GM12872 (cell line): ENCODE measurements around the gene MPIG6B.

Experiments
- TF ChIP-seq, protein P1 (sequence below): IDR thresholded peaks from 3 replicates; pipeline ENCODE4 v1.5.1; 2011; ENCODE audit warnings: low read depth, mild to moderate bottlenecking, low read length, moderate library complexity; ENCODE audit not compliant: insufficient read depth

Gene MPIG6B

DNA sequence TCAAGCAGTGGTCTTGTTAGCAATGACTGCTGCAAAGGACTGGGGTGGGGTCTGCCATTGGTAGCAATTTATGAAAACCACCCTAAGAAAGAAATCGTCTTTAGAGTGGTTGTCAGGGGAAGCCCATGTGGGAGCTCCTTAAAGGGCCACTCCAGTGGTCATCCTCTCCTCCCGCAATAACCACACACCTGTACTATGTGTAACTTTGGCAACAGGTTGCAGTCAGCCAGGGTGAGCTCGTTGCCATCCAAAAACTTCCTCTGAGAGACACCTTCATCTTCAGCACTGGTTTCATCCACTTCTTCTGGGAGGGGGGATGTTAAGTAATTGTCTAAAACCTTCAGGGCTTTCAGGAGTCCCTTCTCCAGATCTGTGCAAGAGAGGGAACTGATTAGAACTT lies 8.9 kb downstream of the MPIG6B start:
- TF ChIP-seq, protein P1, sequence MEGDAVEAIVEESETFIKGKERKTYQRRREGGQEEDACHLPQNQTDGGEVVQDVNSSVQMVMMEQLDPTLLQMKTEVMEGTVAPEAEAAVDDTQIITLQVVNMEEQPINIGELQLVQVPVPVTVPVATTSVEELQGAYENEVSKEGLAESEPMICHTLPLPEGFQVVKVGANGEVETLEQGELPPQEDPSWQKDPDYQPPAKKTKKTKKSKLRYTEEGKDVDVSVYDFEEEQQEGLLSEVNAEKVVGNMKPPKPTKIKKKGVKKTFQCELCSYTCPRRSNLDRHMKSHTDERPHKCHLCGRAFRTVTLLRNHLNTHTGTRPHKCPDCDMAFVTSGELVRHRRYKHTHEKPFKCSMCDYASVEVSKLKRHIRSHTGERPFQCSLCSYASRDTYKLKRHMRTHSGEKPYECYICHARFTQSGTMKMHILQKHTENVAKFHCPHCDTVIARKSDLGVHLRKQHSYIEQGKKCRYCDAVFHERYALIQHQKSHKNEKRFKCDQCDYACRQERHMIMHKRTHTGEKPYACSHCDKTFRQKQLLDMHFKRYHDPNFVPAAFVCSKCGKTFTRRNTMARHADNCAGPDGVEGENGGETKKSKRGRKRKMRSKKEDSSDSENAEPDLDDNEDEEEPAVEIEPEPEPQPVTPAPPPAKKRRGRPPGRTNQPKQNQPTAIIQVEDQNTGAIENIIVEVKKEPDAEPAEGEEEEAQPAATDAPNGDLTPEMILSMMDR: no peak

DNA sequence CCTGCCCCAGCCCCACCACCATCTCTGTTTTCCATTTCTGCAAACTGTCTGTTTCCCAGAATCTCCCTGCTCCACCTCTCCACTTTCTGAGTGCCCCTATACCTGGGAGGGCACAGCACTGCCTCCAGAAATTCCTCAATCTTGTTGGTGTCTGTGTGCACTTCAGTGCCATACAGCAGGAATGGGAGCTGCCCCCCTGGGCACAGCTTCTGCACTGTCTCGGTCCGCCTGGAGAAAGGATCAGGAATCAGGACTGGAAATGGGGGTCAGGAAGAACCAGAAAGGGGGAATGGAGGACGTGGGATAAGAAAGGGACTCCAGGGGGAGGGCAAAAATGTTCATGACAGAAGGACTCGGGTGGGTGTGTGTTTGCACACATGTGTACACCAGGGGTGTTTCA lies 10.6 kb downstream of the MPIG6B start:
- TF ChIP-seq, protein P1: no peak

DNA sequence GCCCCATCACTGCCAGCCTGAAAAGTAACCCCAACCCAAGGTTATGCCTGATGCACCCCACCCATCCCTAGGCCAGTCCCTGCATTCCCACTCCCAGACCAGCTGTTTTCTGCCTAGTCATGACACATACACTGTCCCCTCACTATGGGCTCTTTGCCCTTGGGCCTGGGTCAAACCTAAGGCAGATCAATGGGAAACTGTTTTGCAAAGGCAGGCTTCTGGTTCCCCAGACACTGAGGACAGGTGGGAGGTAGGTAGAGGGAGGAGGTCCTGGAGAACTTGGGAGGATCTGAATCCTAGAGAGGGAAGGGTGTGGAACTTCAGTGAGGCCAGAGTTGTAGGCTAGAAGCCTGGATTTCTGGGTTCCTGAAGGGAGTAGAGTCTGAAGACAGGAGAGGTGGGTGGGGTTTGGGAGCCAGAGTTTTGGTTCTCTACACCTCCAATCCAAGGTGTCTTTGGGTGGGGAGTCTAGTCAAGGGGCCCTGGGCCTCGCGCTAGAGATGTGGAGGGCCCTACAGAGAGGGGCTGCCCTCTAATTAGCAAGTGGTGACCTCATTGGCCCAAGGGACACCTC lies 11.2 kb downstream of the MPIG6B start:
- TF ChIP-seq, protein P1: no peak

DNA sequence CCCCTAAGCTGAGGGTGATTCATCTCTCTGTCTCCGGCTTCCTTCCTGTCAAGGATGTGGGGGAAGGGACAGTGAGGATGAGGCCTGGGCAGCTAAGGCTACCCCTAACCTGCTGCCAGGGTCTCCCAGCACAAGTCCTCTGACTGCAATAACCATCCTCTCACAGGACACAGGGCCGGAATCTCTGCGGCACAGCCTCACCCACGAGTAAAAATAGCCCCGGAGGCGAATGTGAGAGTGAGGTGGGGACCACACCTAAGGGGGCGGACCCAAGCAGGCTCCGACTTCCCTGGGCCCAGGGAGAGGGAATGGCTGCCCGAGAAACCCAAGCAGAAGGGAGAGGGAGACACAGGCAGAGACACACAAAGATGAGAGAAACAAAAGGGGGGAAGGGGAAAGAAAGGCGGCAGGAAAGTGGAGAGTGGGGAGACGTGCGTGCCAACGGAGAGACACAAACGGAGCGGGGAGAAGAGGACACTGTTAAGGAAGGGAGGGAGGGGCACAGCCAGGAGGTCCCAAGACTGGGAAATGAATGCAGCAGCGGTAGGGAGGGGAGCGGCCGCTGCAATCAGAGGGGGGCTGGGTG lies 11.7 kb downstream of the MPIG6B start:
- TF ChIP-seq, protein P1: no peak

DNA sequence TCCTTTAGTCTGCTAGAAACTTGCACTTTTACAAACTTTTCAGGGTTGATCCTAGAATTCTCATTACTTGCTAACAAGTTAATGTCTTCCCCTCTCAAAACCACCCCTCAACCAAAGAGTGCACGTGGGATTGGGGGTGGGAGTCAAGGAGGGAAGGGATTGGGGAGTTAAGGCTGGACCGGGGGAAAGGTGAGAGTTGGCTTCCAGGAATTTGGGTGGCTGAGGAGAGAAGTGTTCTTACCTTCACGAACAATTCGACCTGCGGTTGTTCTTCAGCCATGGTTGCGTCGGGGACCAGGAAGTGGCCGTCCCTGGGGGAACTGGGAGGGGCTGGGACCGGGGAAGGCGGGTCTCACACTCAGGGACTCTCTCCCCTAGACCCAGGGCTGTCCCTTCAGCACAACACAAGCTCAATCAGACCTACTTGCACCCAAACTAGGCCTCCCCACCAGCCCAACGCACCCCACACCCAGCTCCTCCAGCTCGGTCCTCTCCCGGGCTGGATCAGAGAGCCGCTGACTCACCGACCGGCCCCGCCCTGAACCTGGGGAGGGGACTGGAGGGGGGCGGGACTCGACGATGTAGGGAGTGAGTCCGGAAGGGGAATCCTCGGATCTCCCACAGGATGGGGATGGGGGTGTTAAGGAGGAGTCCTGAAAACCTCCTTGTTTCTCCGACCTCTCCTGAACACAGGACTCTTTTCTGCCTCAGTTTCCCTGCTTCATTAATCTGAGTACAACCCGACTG lies 13.0 kb downstream of the MPIG6B start, which contains the start of gene CLIC1:
CLIC1 (minus strand) TSS at position 510 of the 747 bp plus-strand sequence; CDS start at position 280, 230 bp downstream.
- TF ChIP-seq, protein P1: no peak

DNA sequence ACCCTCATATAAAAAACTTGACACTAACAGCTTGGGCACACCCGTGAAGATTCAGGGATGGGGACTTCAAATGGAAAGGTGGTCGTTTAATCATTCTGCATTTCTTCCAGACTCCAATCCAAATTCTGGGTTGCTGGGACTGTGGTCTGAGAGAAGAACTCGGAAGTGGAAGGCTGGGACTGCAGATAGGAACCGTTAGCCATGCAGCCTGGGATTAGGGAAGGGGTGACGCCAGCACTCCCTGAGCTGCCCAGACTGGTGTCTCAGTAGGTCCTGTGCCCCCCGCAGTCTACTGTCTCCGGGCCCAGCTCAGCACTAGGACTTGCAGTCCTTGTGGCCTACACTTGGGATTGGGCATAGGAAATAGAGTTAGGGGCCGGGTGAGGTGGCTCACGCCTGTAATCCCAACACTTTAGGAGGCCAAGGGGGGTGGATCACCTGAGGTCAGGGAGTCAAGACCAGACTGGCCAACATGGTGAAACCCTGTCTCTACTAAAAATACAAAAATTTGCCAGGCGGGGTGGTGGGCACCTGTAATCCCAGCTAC lies 13.7 kb downstream of the MPIG6B start:
- TF ChIP-seq, protein P1: no peak

DNA sequence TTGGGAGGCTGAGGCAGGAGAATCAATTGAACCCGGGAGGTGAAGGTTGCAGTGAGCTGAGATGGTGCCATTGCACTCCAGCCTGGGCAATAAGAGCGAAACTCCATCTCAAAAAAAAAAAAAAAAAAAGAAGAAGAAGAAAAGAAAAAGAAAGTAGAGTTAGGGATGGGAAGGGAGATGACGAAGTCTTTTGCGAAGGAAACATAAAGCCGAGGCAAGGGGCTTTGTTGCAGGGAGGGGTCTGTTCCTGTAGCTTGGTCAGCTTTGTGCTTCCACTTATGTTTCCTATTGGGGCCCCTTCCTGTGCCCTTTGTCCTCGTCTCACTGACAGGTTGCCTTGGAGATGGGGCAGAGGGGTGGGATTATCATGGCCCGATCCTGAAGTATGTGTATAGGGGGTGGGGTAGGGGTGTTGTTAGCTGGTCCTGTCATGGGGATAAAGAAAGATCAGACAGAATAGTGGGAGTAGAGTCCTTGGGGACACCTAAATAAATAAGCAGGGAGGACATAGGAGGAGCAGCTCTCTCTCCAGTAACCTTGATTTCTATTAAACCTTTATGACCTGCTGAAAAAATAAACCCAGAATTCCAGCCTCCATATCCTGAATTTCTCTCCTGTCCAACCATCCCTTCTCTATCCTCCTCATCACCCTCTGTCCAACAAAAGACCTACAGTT lies 14.3 kb downstream of the MPIG6B start:
- TF ChIP-seq, protein P1: no peak
